Astrocyte (in vitro differentiated cells and primary cell): Measurements from ENCODE around the gene ACP4. TPM values are rescaled to one million over a fixed set of nuclear protein-coding genes. Genes with fewer than 3 reads are reported as not detected.
"Not testable (repeated sequence)": the region's sequence is repeated elsewhere in the genome, so short reads cannot be mapped to it uniquely, and the experiment has no call there.

Experiments
- DNase-seq: peaks from one replicate; pipeline ENCODE4 v3.0.0-alpha.2; 2010; ENCODE audit warnings: low read depth
- FAIRE-seq: peaks from 2 replicates; lab custom pipeline; 2011; peaks lifted over from hg19 to GRCh38; lab: Jason Lieb, UNC
- H2AFZ ChIP-seq: 2 replicates; pipeline ENCODE4 v1.6.0; 2012; ENCODE audit warnings: low read depth, low read length, inconsistent platforms
- H3K27ac ChIP-seq: 2 replicates; pipeline ENCODE4 v1.5.1; 2011; ENCODE audit warnings: low read depth, low read length, inconsistent platforms
- H3K27me3 ChIP-seq: 2 replicates; pipeline ENCODE4 v1.6.0; 2011; ENCODE audit warnings: low read length, inconsistent platforms; ENCODE audit not compliant: insufficient read depth
- H3K36me3 ChIP-seq: 2 replicates; pipeline ENCODE4 v1.5.1; 2011; ENCODE audit warnings: low read length, inconsistent platforms; ENCODE audit not compliant: insufficient read depth
- H3K4me1 ChIP-seq: 2 replicates; pipeline ENCODE4 v1.5.1; 2011; ENCODE audit warnings: low read length, inconsistent platforms; ENCODE audit not compliant: insufficient read depth
- H3K4me2 ChIP-seq: 2 replicates; pipeline ENCODE4 v1.6.0; 2012; ENCODE audit warnings: low read length, inconsistent platforms
- H3K4me3 ChIP-seq: 2 replicates; pipeline ENCODE4 v1.5.1; 2011; ENCODE audit warnings: low read depth, mild to moderate bottlenecking, low read length, inconsistent platforms; ENCODE audit not compliant: insufficient read depth
- H3K79me2 ChIP-seq: 2 replicates; pipeline ENCODE4 v1.6.0; 2012; ENCODE audit warnings: mild to moderate bottlenecking, low read length, inconsistent platforms; ENCODE audit not compliant: insufficient read depth
- H3K9ac ChIP-seq: 2 replicates; pipeline ENCODE4 v1.6.0; 2012; ENCODE audit warnings: mild to moderate bottlenecking, low read length, inconsistent platforms
- H3K9me3 ChIP-seq: 2 replicates; pipeline ENCODE4 v1.5.1; 2012; ENCODE audit warnings: low read depth, mild to moderate bottlenecking, low read length, inconsistent platforms; ENCODE audit not compliant: insufficient read depth
- H4K20me1 ChIP-seq: 2 replicates; pipeline ENCODE4 v1.6.0; 2012; ENCODE audit warnings: low read length, inconsistent platforms; ENCODE audit not compliant: insufficient read depth
- H3K27ac Mint-ChIP-seq: one replicate; pipeline ENCODE4 v1.8.0; 2021; ENCODE audit warnings: mild to moderate bottlenecking, mixed read lengths; ENCODE audit not compliant: unreplicated experiment
- H3K27me3 Mint-ChIP-seq: one replicate; pipeline ENCODE4 v1.8.0; 2021; ENCODE audit warnings: low read depth, mixed read lengths; ENCODE audit not compliant: unreplicated experiment
- H3K36me3 Mint-ChIP-seq: one replicate; pipeline ENCODE4 v1.8.0; 2021; ENCODE audit warnings: low read depth, mixed read lengths; ENCODE audit not compliant: unreplicated experiment
- H3K4me1 Mint-ChIP-seq: one replicate; pipeline ENCODE4 v1.8.0; 2021; ENCODE audit warnings: low read depth, mixed read lengths; ENCODE audit not compliant: unreplicated experiment
- H3K4me3 Mint-ChIP-seq: one replicate; pipeline ENCODE4 v1.8.0; 2021; ENCODE audit warnings: mild to moderate bottlenecking, moderate library complexity, mixed read lengths; ENCODE audit not compliant: unreplicated experiment
- H3K9me3 Mint-ChIP-seq: one replicate; pipeline ENCODE4 v1.8.0; 2021; ENCODE audit warnings: mild to moderate bottlenecking, mixed read lengths; ENCODE audit not compliant: unreplicated experiment
- CTCF ChIP-seq: IDR thresholded peaks from 2 replicates; pipeline ENCODE4 v1.5.1; 2011; ENCODE audit warnings: low read depth, mild to moderate bottlenecking, inconsistent platforms, low read length, moderate library complexity; ENCODE audit not compliant: insufficient read depth
- EZH2 ChIP-seq: IDR thresholded peaks from 2 replicates; pipeline ENCODE4 v1.6.1; 2012; ENCODE audit warnings: mild to moderate bottlenecking, low read length, inconsistent platforms; ENCODE audit not compliant: insufficient read depth
- total RNA-seq: library from RNA; stranded (reverse); gene quantifications from 2 replicates; pipeline ENCODE4 v1.2.1, GENCODE V29; 2021

The ACP4 gene
- total RNA-seq, 1 donor from 2014 or later, result not detected

GRCh38 chr19:50749490-50749889 is 40.7 kb upstream of the ACP4 start:
- H3K4me3 ChIP-seq, result no peak overlapping the region
- no peak overlapping the region for H3K9ac ChIP-seq
- H3K79me2 ChIP-seq, result no peaks in the 10 kb centered on the region
- no peak overlapping the region for H3K4me3 Mint-ChIP-seq
- H3K27ac Mint-ChIP-seq, result no peak overlapping the region
- no peak overlapping the region for H3K4me2 ChIP-seq
- FAIRE-seq (no peak), DNase-seq (no peak)
- no peaks in the 10 kb centered on the region for H3K4me1 ChIP-seq
- no peaks in the 10 kb centered on the region for H3K36me3 Mint-ChIP-seq
- H3K9me3 Mint-ChIP-seq, result peaks cover 14% of the 10 kb centered on the region
- H3K27ac ChIP-seq, result no peak overlapping the region
- H4K20me1 ChIP-seq, result no peaks in the 10 kb centered on the region
- H3K27me3 ChIP-seq, result no peaks in the 10 kb centered on the region
- no peaks in the 10 kb centered on the region for H3K36me3 ChIP-seq
- no peaks in the 10 kb centered on the region for H3K9me3 ChIP-seq
- no peaks in the 10 kb centered on the region for H3K27me3 Mint-ChIP-seq
- no peaks in the 10 kb centered on the region for H3K4me1 Mint-ChIP-seq
- no peak for TF ChIP-seq EZH2
- TF ChIP-seq CTCF, result no peak
- H2AFZ ChIP-seq, result no peak overlapping the region

DNA sequence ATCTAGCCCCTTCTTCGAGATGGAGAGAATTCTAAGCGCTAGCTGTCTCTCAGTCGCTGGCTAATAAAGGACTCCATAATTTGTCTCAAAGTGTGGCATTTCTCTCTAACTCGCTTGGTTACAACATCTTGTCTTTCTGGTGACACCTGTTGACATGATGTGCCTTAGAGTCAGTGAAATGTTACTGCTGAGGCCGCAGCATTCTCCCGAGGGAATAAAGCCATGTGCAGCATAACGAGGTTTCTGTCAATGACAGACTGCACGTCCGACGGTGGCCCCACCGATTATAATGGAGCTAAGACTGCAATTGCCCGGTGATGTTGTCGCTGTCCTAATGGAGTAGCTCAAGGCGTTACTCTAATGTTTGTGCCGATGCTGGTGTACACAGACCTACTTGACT is 40.2 kb upstream of the ACP4 start:
- Mint-ChIP-seq H3K4me3 (no peak overlapping the region), H3K9me3 (peaks cover 14% of the 10 kb centered on the region), H3K27ac (no peak overlapping the region), H3K36me3 (no peaks in the 10 kb centered on the region), H3K27me3 (no peaks in the 10 kb centered on the region), H3K4me1 (no peaks in the 10 kb centered on the region)
- H2AFZ ChIP-seq, result no peak overlapping the region
- H4K20me1 ChIP-seq, result no peaks in the 10 kb centered on the region
- no peak for TF ChIP-seq CTCF
- no peak for TF ChIP-seq EZH2
- H3K4me3 ChIP-seq, result no peak overlapping the region
- no peaks in the 10 kb centered on the region for H3K9me3 ChIP-seq
- no peaks in the 10 kb centered on the region for H3K27me3 ChIP-seq
- H3K36me3 ChIP-seq, result no peaks in the 10 kb centered on the region
- no peaks in the 10 kb centered on the region for H3K4me1 ChIP-seq
- H3K27ac ChIP-seq, result no peak overlapping the region
- no peaks in the 10 kb centered on the region for H3K79me2 ChIP-seq
- no peak for FAIRE-seq
- no peak for DNase-seq
- no peak overlapping the region for H3K4me2 ChIP-seq
- H3K9ac ChIP-seq, result no peak overlapping the region

GRCh38 chr19:50753879-50754278 is 36.3 kb upstream of the ACP4 start:
- Histone ChIP-seq H3K9me3 (no peaks in the 10 kb centered on the region), H3K9ac (no peak overlapping the region), H3K4me2 (no peak overlapping the region), H3K27ac (no peak overlapping the region), H3K4me1 (no peaks in the 10 kb centered on the region), H3K27me3 (no peaks in the 10 kb centered on the region), H3K4me3 (no peak overlapping the region), H3K79me2 (no peaks in the 10 kb centered on the region), H3K36me3 (no peaks in the 10 kb centered on the region), H4K20me1 (no peaks in the 10 kb centered on the region), H2AFZ (no peak overlapping the region)
- Mint-ChIP-seq H3K9me3 (peaks cover 11% of the 10 kb centered on the region), H3K36me3 (no peaks in the 10 kb centered on the region), H3K27ac (no peak overlapping the region), H3K4me3 (no peak overlapping the region), H3K4me1 (no peaks in the 10 kb centered on the region), H3K27me3 (no peaks in the 10 kb centered on the region)
- FAIRE-seq (no peak), DNase-seq (no peak)
- TF ChIP-seq EZH2 (no peak), CTCF (no peak)

- not testable (repeated sequence) for FAIRE-seq, H3K27ac ChIP-seq, H3K27me3 Mint-ChIP-seq, H3K79me2 ChIP-seq, H3K4me3 ChIP-seq, H2AFZ ChIP-seq, H3K4me1 ChIP-seq, H3K4me3 Mint-ChIP-seq, H3K27ac Mint-ChIP-seq, H3K9ac ChIP-seq, H3K36me3 ChIP-seq, H4K20me1 ChIP-seq, DNase-seq, H3K9me3 ChIP-seq, H3K27me3 ChIP-seq, H3K4me2 ChIP-seq, H3K4me1 Mint-ChIP-seq, H3K36me3 Mint-ChIP-seq
- peaks cover 14% of the 10 kb centered on the region for H3K9me3 Mint-ChIP-seq
Measured at GRCh38 chr19:50756244-50756643, 34.0 kb upstream of the ACP4 start.
